Prostate gland (tissue), 2 donors: ENCODE data around the gene OR13J1.

ENCODE experiments used
- POLR2A ChIP-seq: fragments of 450-650 bp; IDR thresholded peaks from one replicate; pipeline ENCODE4 v1.6.1; 2016; ENCODE audit warnings: antibody characterized with exemption, mild to moderate bottlenecking
- POLR2AphosphoS5 ChIP-seq: sonication (generic); formaldehyde crosslinking; IDR thresholded peaks from one replicate; pipeline ENCODE4 v1.6.1; 2017; ENCODE audit warnings: antibody characterized with exemption
- TF ChIP-seq, protein P1 (sequence below), 4 experiments: fragments of 200-600 bp in 2 of 4; fragments of 450-650 bp in 2 of 4; sonication (generic) in 2 of 4; IDR thresholded peaks; 1 replicate in 3 of 4; 2 replicates in 1 of 4; pipeline ENCODE4 v1.5.1; 2016 to 2019; ENCODE audit warnings: antibody characterized with exemption in 4 of 4, mild to moderate bottlenecking in 2 of 4, moderate library complexity in 2 of 4

DNA sequence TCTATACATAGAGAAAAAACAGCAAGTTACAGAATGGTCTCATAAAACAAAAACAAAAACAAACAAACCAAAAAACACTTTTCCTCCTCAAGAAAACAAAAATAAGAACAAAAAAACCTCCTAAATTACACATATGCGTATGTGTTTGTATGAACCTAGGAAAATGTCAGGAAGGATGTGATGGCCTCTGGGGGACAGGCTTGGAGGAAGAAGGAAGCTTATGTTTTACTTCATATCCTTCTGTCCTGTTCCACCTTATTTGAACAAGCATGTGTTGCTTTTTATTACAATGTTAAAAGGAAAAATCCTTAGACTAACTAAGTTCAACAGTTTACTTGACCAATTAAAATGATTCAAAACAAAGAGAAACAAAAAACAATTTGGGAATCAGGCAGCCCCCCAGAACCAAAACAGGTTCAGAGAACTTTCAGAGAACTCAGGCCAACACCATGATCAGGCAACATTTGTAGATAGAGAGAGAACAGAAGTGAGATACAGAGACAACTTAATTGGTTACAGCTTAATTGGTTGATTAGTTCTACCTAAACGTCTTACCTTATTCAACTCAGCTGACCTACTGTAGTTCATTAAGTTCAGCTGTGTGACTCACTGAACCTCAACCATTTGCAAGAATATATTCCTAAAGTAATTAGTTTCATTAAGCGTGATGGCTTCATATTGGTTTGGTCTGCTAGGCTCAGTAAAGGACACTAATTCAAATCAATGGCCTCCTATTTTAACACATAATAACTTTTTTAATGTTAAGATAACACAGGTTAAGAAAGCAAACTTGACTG, 49.2 kb upstream of the OR13J1 start:
- TF ChIP-seq, protein P1, sequence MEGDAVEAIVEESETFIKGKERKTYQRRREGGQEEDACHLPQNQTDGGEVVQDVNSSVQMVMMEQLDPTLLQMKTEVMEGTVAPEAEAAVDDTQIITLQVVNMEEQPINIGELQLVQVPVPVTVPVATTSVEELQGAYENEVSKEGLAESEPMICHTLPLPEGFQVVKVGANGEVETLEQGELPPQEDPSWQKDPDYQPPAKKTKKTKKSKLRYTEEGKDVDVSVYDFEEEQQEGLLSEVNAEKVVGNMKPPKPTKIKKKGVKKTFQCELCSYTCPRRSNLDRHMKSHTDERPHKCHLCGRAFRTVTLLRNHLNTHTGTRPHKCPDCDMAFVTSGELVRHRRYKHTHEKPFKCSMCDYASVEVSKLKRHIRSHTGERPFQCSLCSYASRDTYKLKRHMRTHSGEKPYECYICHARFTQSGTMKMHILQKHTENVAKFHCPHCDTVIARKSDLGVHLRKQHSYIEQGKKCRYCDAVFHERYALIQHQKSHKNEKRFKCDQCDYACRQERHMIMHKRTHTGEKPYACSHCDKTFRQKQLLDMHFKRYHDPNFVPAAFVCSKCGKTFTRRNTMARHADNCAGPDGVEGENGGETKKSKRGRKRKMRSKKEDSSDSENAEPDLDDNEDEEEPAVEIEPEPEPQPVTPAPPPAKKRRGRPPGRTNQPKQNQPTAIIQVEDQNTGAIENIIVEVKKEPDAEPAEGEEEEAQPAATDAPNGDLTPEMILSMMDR (IDR thresholded peaks at IDR 0.05), result no peak
- TF ChIP-seq POLR2AphosphoS5 (peak; percentile 58), POLR2A (no peak)
